Esophagus mucosa (tissue), 1 donor: ENCODE results near the gene TAF11L13. TPM values are rescaled to one million over a fixed set of nuclear protein-coding genes. Genes with fewer than 3 reads are reported as not detected.

ENCODE experiments used
- ATAC-seq: fragments of 200-7000 bp; cut with Tn5 transposase; one replicate; pipeline ENCODE4 v1.9.1; 2020
- total RNA-seq: library from RNA; stranded (reverse); gene quantifications from one replicate; pipeline ENCODE4 v1.2.4, GENCODE V29; 2023
- donor health status: DM: yes; HTN: yes; CAD: no.

The TAF11L13 gene
- total RNA-seq, 1 donor from 2014 or later = not detected

DNA sequence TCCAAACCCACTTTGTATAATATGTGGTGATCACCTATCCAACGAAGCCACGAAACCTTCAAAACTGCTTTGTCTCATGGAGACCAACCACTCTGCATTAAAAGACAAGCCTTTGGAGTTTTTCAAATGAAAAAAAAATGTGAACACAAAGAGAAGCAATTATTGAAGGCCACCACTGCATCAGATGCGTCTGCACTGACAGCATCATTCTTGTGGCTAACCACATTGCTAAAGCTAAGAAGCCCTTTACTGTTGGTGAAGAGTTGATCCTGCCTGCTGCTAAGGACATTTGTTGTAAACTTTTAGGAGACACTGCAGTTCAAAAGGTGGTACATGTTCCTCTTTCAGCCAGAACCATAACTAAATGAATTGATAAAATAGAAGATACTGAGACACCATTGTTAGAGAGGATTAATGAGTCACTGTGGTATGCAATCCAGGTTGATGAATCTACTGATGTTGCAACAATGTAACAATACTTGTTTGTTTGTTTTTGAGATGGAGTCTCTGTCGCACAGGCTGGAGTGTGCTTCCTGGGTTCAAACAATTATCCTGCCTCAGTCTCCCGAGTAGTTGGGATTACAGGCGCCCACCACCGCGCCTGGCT, 47.8 kb downstream of the TAF11L13 start:
- peak; percentile 38 for ATAC-seq

DNA sequence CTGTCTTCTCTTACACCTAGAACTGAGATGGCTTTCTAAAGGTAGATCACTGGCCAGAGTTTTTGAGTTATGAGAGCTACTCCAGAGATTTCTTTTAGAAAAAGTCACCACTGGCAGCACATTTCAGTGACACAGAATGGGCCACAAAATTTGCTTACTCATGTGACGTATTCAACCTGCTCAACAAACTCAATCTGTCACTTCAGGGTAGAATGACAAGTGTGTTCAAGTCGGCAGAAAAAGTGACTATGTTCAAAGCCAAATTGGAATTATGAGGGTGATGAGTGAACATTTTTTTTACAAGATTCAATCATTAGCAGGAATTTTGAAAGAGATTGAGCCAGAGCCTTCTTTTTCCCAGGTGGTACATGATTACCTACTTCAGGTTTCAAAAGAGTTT, 48.8 kb downstream of the TAF11L13 start:
- ATAC-seq = no peak

Other genes starting within 250 kb of the TAF11L13 start
- not detected for gene TAF11L2, start 133.9 kb upstream of the TAF11L13 start, total RNA-seq
- gene TAF11L3, start 113.7 kb upstream of the TAF11L13 start, total RNA-seq = not detected
- gene TAF11L4, start 110.3 kb upstream of the TAF11L13 start, total RNA-seq = not detected
- not detected for gene TAF11L5, start 106.9 kb upstream of the TAF11L13 start, total RNA-seq
- gene TAF11L6, start 103.4 kb upstream of the TAF11L13 start, total RNA-seq = not detected
- not detected for gene TAF11L7, start 46.3 kb upstream of the TAF11L13 start, total RNA-seq
- gene TAF11L8, start 41.1 kb upstream of the TAF11L13 start, total RNA-seq = not detected
- not detected for gene TAF11L9, start 37.7 kb upstream of the TAF11L13 start, total RNA-seq
- not detected for gene TAF11L10, start 34.3 kb upstream of the TAF11L13 start, total RNA-seq
- not detected for gene TAF11L11, start 27.9 kb upstream of the TAF11L13 start, total RNA-seq
- gene TAF11L12, start 21.7 kb upstream of the TAF11L13 start, total RNA-seq = not detected
- not detected for gene TAF11L14, start 2.4 kb downstream of the TAF11L13 start, total RNA-seq